ENCODE results near the gene AFDN. TPM values are rescaled to one million over a fixed set of nuclear protein-coding genes. Genes with fewer than 3 reads are reported as not detected.

The AFDN gene
- polyA plus RNA-seq, 3 donors = 186 to 250 (median 186) TPM

DNA sequence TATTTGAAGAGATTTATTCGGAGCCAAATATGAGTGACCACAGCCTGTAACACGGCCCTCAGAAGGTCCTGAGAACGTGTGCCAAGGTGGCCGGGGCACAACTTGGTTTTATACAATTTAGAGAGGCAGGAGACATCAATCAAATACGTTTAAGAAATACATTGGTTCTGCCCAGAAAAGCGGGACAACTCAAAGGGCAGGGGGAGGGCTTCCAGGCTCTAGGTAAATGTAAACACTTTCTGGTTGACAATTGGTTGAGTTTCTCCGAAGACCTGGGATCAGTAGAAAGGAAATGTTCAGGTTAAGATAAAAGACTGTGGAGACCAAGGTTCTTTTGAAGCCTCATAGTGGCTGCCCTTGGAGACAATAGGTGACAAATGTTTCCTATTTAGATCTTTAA, 151.9 kb downstream of the AFDN start:
- DNase-seq (ENCODE audit: extremely low read depth in 1 of 11, low read depth in 9 of 11, low spot score in 4 of 11) = no peak

- no peak for DNase-seq (ENCODE audit: extremely low read depth in 1 of 11, low read depth in 9 of 11, low spot score in 4 of 11)
Observed at GRCh38 chr6:167979436-167980139, 152.9 kb downstream of the AFDN start.

GRCh38 chr6:167980911-167981580, 154.3 kb downstream of the AFDN start:
- no peak for DNase-seq (ENCODE audit: extremely low read depth in 1 of 11, low read depth in 9 of 11, low spot score in 4 of 11)

GRCh38 chr6:167981916-167982462, 155.3 kb downstream of the AFDN start:
- no peak for DNase-seq (ENCODE audit: extremely low read depth in 1 of 11, low read depth in 9 of 11, low spot score in 4 of 11)

- no peak for DNase-seq (ENCODE audit: extremely low read depth in 1 of 11, low read depth in 9 of 11, low spot score in 4 of 11)
Observed at GRCh38 chr6:167984144-167984719, 157.5 kb downstream of the AFDN start.

GRCh38 chr6:167984876-167985604, 158.3 kb downstream of the AFDN start:
- no peak for DNase-seq (ENCODE audit: extremely low read depth in 1 of 11, low read depth in 9 of 11, low spot score in 4 of 11)

GRCh38 chr6:167985911-167986595, 159.3 kb downstream of the AFDN start:
- DNase-seq (ENCODE audit: extremely low read depth in 1 of 11, low read depth in 9 of 11, low spot score in 4 of 11) = no peak

GRCh38 chr6:167987396-167988153, 160.9 kb downstream of the AFDN start:
- no peak for DNase-seq (ENCODE audit: extremely low read depth in 1 of 11, low read depth in 9 of 11, low spot score in 4 of 11)

GRCh38 chr6:167988154-167988495, 161.4 kb downstream of the AFDN start:
- DNase-seq (ENCODE audit: extremely low read depth in 1 of 11, low read depth in 9 of 11, low spot score in 4 of 11) = no peak

GRCh38 chr6:167988945-167989841, 162.5 kb downstream of the AFDN start:
- no peak for DNase-seq (ENCODE audit: extremely low read depth in 1 of 11, low read depth in 9 of 11, low spot score in 4 of 11)

DNA sequence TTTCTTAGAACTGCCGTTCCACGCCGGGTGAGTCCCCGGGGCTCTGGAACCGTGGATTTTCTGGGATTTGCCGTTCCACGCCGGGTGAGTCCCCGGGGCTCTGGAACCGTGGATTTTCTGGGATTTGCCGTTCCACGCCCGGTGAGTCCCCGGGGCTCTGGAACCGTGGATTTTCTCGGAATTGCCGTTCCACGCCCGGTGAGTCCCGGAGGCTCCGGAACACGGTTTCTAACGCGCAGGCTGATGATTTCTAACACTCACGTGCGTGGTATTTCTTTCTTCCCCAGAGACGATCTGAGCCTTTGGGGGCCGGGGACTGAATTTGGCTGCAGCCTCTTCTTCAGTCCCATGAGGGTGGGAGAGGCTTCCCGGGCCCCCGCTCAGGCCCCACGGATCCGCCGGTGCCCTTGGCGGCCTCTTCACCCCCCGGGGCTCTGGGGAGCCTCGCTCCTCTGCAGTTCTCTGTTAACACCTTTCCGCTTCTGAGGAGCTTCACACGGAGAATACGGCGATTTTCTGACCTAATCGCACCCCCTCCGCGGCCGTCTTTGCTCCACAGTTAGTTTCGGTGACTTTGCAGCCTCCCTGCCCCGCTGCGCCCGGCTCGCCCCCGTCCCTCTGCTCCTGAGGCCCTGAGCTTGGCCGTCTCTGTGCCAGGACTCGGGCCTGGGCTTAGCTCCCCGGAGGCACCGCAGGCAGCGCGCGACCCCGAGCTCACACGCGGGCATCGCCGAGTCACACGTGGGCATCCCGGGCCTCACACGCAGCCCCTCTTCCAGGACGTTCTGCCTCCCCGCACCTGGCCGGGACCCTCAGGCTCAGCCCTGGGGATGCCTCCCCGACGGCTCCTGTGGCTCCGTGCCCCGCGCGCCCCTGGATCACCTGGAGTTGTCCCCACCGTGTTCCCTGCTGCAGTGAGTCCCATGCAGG, 163.6 kb downstream of the AFDN start:
- no peak for DNase-seq (ENCODE audit: extremely low read depth in 1 of 11, low read depth in 9 of 11, low spot score in 4 of 11)

DNA sequence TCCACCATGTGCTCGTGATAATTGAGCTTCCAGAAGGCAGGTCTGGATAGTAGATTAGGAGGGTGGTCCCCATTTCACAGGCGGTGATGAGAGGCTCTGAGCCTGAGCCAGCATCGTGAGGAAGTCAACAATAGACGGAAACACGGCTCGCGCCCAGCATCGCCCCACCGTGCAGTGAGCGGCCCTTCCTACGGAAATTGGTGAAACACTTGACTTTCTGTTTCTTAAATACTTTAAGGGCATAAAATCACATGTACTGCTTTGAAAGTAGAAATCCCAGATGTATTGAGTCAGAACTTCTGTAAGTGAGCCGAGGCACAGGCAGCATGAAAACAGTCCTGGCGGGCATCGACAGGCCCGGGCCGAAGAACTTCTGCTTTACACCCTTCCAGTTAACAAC, 166.5 kb downstream of the AFDN start:
- no peak for DNase-seq (ENCODE audit: extremely low read depth in 1 of 11, low read depth in 9 of 11, low spot score in 4 of 11)

DNA sequence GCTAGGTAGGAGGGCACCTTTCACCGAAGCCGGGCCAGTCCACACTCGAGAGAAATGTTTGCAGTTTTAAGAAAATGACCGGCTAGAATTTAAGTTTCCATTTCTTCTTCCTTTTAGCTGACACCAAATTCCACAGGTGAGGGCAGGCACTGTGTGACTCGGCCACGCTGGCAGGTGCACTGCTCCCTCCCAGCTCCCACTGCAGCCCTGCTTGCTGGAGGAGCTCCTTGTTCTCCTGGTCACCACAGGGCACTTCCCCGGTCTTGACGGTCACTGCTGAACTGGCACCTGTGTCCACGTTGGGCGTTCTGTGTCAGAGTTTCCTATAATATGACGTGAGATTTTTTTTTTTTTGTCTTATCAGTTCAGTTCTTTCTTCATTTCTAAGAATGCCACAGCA, 167.1 kb downstream of the AFDN start:
- DNase-seq (ENCODE audit: extremely low read depth in 1 of 11, low read depth in 9 of 11, low spot score in 4 of 11) = no peak

DNA sequence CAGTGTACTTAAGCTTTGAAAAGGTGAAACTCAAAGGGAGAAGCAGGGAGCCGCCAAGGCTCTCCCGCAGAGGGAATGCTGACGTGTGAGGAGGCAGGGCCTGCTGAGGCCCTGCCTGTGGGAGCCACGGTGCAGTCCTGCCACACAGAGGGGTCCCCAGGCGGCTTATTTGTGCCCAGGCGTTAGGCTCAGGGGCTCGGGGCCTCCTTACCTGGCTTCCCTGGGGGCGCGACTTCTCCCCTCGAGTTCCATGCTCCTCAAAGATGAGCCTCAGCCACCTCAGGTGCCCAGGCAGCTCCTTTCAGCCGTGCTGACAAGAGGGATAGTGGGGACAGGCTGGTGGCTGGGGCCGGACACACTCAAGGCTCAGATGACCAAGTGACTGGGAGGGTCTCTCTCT, 168.6 kb downstream of the AFDN start:
- no peak for DNase-seq (ENCODE audit: extremely low read depth in 1 of 11, low read depth in 9 of 11, low spot score in 4 of 11)

- DNase-seq (ENCODE audit: extremely low read depth in 1 of 11, low read depth in 9 of 11, low spot score in 4 of 11) = no peak
Observed at GRCh38 chr6:167995731-167996151, 169.0 kb downstream of the AFDN start.

DNA sequence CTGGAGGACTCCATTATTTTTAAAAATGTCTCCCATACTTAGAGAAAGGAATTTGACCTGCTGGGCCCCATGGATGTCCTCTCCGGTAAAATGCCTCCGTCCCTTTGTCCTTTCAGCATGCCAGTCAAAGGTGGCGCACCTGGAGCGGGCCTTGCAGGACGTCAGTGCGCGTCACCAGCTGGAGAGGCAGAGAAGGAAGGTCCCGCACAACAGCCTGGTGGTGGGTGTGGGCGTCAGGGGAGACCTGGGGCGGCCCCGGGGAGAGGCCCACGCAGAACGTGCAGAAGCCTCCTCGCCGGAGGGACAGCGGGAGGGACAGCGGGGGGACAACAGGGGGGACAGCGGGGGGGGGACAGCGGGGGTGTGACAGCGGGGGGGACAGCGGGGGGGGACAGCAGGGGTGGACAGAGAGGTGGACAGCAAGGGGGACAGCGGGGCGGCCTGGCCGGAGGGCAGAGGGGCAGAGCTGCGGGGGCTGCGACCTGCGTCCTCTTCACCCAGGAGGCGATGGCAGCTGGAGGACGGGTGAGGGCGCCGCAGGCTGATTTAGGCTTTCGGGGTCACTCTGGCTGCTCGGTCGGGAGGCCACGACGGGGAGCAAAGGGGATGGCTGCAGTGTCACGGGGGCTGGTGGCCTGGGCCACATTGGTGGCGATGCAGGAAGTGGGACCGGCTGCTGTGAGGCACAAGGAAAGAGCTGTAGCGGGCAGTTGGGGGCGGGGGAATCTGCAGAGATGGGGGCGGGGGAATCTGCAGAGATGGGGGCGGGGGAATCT, 169.9 kb downstream of the AFDN start:
- no peak for DNase-seq (ENCODE audit: extremely low read depth in 1 of 11, low read depth in 9 of 11, low spot score in 4 of 11)
